ENCODE results near the gene KLF5.

Gene KLF5

DNA sequence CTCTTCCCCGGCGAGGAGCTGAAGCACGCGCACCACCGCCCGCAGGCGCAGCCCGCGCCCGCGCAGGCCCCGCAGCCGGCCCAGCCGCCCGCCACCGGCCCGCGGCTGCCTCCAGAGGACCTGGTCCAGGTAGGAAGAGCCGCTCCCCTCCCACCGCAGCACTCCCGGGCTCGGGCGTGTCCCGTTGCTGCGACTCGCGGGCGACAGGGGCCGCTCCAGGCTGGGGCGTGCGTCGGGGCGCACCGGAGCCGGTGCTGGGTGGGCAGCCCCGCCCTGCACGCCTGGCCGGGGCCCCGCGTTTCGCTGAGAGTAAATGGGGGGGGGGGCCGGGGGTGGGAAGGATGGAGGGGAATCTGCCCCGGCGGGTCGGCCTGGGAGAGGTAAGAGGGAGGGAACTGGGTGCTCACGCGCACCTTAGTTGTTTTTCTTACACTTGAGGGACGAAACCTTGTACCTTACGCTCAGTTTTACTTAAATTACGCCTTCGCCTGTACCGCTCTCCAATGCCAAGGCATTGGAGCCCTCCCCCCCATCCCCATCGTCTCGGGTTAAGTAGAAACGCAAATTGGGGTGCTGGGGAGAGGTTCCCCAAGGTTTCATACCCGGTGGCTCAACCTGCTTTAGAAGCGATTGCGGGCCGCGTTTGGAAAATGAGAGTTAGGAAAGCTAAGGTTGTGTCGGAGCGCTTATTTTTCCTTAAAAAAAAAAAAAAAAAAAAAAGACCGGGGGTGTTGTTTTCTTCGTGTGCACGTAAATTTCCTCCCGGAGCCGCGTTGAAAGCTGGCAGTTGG, 850 bp downstream of the KLF5 start:
- no peak for DNase-seq (ENCODE audit: low read depth)

DNA sequence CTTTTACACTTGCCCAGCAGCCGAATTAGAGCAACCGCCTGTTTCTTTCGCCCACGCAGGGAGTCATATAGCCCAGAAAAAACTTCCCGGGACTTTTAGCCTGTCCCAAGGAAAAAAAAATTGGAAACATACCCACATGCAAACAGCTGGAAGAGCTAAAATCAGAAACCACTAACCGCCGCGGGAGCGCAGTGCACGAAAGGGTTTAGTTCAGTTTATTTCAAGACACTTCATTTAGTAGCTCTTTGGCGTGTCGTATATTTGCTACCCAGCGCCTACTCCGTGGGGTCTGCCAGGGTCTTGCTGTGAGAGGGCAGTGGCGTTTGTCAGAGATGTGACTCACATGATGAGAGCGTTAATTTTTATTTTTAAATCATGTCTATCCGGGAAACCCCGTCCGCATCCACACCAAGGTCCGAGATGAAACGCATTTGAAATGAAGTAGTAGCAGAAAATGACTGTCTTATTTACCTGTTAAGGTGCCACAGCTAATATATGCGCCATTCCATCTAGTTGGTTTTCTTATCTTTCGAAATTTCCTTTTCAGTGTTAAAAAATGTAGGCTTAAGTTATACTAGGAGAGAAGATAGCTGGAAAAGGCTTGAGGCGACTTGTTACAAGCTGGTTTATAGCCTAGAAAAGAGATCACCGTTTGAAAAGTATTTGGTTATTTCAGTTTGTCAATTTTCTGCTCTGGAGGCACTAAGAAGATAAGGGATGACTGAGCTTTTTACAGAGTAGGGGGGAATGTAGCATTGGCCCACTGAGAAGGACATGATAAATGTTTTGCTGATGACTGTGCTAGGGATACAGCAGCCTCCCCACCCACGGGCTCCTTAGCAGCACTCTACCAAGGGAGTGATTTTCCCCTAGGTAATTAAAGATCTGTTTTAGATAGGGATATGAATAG, 1.7 kb downstream of the KLF5 start:
- no peak for DNase-seq (ENCODE audit: low read depth)

DNA sequence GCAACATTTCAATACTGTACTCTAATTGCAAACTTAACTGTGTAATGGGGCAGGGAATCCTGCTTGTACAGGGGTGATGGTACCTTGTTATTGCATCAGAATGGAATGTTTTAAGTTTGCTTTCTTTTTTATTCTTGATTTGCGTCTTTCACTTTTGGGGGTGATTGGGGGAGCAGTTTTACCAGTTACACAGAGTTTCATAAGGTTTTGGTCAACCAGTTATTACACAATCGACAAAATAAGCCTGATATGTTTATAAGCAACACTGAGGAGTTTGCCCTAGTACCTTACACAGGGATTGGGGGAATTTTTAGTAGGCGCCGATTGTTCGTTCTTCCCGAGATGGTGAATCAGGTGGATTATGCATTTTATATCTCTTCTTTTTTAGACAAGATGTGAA, 2.7 kb downstream of the KLF5 start:
- DNase-seq (ENCODE audit: low read depth): no peak

DNA sequence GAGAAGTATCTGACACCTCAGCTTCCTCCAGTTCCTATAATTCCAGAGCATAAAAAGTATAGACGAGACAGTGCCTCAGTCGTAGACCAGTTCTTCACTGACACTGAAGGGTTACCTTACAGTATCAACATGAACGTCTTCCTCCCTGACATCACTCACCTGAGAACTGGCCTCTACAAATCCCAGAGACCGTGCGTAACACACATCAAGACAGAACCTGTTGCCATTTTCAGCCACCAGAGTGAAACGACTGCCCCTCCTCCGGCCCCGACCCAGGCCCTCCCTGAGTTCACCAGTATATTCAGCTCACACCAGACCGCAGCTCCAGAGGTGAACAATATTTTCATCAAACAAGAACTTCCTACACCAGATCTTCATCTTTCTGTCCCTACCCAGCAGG, 3.1 kb downstream of the KLF5 start:
- DNase-seq (ENCODE audit: low read depth): no peak

DNA sequence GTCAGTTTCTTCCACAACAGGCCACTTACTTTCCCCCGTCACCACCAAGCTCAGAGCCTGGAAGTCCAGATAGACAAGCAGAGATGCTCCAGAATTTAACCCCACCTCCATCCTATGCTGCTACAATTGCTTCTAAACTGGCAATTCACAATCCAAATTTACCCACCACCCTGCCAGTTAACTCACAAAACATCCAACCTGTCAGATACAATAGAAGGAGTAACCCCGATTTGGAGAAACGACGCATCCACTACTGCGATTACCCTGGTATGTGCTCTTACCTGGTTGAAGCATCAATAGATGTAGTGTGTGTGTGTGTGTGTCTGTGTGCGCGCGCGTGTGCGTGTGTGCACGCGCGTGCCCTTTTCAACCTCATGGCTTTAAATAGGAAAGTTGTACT, 3.7 kb downstream of the KLF5 start:
- no peak for DNase-seq (ENCODE audit: low read depth)

DNA sequence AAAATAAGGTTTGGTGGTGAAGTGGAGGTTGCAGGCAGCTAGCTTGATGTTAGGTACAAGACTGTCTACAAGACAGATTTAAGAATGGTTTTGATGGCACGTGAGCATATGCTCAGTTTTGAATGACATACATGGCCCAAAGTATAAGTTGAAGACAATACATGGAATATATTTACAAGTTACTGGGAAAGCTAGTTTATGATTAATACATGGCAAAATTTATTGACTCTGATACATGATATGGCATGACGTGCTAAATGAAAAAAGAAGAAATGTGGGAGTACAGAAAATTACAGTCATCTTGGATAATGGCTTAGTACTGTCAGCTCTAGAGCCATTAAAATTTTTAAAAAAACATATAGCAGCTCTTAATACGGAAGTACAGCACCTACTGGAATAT, 4.4 kb downstream of the KLF5 start:
- DNase-seq (ENCODE audit: low read depth): no peak

DNA sequence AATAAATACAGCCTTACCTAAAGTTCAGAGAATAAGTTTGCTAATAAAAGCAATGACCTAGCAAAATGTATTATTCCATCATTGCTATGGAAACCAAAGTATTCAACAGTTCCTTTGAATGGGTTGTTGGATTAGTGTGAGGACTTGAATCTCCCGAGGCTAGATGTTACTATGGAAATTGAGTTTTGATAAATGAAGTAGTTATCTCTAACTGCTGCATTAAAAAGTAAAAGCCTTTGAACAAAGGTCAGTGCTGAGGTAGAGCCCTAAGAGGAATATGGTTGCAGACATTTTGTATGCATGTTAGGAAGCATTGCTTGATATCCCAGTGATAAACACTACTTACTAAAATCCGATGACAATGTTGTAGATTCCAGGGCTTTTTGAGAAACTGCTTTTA, 6.2 kb downstream of the KLF5 start:
- no peak for DNase-seq (ENCODE audit: low read depth)

DNA sequence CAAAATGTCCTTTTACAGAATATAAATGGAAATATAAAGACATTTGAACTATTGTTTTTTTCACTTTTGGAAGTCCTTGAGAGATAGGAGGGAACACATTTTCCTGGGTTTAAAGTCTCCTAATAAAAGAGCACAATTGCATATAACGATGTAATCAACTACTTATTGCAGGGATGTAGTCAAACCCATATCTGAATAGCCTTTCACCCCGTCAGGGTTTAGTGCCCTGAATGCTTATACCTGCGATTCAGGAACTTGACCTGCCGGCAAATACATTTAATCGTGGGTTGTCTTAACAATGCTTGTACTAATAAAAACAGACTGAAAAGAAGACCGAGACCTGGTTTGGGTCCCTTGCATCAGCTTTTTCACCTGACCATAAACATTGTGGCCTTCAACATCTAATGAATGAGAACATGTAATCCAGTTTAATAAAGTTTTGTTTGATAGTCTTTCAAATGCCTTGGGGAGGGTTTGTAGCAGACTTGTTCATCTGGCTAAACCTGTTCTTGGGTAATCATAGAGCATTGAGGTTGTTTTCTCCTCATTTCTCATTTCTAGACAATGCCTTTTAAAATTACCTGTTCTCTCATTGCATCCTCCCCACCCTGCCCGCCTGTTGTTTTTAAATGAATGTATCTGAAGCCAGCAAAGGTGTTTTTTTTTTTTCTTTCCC, 7.0 kb downstream of the KLF5 start:
- DNase-seq (ENCODE audit: low read depth): no peak

DNA sequence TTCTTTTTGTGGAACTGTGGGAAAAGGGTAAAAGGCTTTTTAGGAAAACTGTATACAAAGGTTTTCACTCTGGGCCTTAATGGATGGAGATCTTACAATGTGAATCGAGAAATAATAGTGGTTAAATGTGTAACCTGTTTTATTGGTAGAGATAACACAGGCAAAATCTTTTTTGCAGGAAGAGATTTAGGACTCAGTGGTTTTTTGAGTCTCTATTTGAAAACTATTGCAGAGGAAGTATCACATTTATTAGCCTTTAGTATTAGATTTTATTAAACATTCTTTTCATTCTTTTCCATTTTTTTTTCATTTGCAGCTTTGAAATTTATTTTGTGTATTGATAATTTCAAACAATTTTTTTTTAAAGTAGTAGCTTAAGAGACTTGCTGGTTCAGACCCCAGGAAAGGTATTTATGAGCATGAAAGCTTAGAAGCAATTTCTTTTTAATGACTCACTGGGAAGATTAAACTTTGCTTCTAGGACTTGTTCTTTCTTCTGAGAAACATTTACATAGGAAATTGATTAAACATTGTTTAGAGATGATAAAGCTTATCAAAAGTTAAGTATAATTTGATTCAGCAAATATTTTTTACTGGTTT, 10.5 kb downstream of the KLF5 start:
- no peak for DNase-seq (ENCODE audit: low read depth)

DNA sequence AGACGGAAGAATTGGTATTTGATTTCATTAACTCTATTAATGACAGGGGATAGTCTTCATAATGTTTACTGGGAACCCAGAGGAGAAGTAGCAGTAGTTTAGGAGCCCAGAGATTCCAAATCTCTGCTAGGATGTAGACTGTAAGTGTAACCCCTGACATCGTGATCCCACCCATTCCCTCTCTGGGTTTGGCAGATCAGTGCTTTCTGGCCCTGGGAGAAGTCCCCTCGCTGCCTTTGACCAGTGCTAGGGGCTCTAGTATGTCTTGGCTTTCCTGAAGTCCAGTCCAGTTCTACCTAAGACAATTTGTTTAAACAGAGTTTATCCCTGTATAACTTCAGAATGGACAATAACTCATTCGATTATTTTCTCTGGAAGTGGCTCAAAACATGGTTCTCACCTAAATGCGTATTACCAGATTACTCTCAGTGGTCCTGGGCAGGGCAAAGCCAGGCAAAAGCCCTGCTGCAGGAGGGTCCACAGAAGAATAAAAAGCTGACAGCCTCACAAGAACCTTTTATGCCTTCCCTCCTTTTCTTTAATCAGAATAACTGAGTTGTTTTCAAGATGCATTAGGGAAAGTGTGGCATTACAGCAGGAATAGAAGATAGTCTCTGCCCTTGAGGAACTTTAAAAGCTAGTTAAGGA, 11.8 kb downstream of the KLF5 start:
- DNase-seq (ENCODE audit: low read depth): no peak

DNA sequence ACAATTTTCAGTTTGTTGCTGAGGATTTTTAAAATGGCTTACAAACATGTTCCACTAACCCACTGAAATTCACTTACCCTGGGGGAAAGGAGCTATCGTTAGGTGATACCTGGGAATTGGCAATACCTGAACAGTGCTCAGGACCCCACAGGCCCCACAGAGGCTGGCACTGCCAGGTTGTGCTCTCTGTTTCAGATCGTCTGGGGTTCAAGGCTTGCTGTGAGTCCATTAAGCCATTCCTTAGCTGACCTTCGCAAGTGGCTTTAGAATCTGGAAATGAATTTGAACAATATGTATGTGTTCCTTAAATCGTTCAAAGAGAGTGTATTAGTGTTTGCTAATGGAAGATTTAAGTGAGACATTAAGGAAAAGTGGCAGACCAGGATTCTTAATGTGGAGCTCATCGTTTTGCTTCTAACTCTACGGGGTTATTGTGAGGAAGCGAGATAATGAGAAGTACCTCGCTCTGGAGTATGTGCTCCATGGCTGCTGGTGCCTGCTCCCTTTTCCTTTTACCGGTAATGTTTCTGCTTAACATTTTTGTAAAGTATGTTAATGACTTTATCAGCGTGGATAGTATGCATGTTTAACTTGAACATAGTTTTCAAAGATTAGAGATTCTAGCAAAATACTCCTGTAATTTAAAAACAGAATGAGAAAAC, 13.6 kb downstream of the KLF5 start:
- DNase-seq (ENCODE audit: low read depth): no peak

DNA sequence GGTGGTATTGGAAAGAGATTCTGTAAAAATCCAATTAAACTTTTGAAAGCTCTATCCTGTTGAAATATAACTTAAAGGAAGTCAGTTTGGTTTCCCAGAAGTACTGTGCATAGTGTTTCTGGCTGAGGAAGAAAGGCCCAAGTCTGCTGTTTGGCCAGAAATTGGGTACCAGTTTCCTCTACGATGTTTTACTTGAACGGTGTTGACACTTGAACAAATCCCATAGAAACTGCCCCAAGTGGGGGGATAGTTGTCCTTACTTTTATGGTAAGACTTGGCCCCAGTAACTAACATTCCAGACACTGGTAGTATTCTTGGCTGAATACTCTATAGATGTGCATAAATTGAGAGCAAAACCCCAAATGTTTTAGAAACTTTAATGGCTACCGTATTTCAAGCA, 14.2 kb downstream of the KLF5 start:
- no peak for DNase-seq (ENCODE audit: low read depth)

DNA sequence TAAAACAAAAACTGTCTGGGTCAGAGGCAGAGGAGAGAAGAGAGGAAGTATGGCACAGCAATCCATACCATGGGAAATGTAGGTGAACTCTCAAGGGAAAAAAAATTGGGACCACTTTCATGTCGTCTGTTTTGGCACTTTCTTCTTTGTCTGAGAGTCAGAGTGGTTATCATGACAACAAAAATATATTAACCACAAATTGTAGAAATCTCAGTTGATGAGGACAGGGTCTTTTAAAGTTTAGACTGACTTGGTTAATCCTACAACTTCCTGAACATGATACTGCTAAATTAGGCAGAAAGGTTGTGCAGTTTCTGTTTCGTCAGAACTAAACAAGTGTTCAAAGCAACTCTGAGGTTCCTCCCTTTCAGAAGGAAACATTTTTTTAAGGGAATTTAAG, 15.2 kb downstream of the KLF5 start:
- no peak for DNase-seq (ENCODE audit: low read depth)

DNA sequence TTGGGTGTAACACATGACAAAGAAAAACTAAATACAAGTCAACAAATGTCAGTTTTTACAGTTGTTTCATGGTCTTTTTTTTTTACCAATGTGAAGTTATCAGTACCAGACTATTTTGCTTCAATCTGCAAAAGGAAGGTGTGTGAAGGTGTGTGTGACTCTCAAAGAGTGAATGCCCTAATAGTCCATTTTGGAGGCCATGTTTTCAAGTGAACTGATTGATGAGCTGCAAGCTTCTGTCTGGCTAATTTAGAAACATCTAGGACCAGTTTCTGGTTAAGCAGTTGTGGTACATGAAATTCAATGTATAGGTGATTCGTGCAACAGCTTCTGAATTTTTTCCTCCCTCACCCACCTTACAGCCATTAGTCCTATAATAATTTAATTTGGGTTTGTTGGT, 16.1 kb downstream of the KLF5 start:
- no peak for DNase-seq (ENCODE audit: low read depth)

DNA sequence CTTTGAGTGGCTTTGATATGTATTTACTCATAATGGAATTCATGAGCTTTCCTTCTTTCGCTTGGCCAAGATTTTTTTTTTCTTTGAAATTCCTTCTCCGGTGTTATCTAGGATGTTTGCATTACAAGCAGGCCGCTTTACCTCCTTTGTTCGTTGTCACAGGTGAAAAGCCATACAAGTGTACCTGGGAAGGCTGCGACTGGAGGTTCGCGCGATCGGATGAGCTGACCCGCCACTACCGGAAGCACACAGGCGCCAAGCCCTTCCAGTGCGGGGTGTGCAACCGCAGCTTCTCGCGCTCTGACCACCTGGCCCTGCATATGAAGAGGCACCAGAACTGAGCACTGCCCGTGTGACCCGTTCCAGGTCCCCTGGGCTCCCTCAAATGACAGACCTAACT, 16.7 kb downstream of the KLF5 start:
- DNase-seq (ENCODE audit: low read depth): no peak

DNA sequence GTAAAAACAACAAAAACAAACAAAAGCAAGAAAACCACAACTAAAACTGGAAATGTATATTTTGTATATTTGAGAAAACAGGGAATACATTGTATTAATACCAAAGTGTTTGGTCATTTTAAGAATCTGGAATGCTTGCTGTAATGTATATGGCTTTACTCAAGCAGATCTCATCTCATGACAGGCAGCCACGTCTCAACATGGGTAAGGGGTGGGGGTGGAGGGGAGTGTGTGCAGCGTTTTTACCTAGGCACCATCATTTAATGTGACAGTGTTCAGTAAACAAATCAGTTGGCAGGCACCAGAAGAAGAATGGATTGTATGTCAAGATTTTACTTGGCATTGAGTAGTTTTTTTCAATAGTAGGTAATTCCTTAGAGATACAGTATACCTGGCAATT, 17.1 kb downstream of the KLF5 start:
- DNase-seq (ENCODE audit: low read depth): no peak

DNA sequence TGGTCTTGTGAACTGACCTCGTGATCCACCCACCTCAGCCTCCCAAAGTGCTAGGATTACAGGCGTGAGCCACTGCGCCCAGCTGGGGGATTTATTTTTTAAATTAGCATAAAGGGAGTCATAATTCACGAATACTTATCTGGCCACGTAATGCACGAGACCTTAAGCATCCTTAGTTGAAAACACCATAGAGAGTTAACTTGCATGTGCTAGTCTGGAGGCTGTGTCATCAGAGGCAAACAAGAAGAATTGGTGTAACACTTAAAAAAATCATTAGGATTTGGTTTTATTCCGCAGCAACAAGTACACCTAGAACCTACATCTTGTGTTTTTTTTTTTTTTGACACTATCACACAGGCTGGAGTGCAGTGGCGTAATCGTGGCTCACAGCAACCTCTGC, 19.1 kb downstream of the KLF5 start:
- no peak for DNase-seq (ENCODE audit: low read depth)

DNA sequence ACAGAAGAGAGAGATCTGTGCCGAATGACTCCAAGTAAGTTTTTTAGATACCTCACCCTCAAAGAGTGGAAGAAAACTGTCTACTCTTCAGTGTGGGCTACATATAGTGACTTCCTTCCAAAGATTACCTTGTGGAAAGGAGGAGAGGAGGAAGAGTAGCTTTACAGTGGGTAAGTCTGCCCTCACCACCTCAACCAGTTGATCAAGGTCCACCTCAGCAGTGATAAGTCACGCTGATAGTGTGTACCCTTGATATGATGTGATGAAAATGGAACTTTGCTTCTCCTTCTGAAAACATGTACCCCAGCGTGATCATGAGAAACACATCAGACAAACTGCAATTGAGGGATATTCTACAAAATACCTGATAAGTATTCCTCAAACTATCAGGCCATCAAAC, 20.6 kb downstream of the KLF5 start:
- DNase-seq (ENCODE audit: low read depth): no peak

DNA sequence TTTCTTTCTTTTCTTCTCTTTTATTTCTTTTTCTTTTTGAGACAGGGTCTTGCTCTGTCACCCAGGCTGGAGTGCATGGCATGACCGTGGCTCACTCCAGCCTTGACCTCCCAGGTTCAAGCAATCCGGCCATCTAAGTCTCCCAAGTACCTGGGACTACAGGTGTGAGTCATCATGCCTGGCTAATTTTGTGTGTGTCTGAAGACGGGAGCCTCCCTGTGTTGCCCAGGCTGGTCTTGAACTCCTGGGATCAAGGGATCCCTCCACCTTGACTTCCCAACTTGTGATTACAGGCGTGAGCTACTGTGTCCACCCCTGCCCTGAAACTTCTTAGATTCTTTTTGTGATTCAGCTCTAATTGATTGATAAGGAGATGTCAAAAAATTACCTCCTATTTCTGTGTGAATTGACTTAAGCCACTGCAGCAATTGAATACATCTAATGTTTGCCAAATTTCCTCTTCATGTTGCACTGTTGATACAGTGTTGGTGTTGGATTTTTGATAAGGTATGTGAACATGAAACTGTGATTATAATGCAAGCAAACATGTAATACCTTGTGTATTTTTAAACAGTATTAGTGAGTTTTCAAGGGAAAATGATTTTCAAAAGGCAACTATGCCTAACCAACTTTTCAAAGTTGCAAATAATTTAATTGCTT, 22.6 kb downstream of the KLF5 start:
- no peak for DNase-seq (ENCODE audit: low read depth)

DNA sequence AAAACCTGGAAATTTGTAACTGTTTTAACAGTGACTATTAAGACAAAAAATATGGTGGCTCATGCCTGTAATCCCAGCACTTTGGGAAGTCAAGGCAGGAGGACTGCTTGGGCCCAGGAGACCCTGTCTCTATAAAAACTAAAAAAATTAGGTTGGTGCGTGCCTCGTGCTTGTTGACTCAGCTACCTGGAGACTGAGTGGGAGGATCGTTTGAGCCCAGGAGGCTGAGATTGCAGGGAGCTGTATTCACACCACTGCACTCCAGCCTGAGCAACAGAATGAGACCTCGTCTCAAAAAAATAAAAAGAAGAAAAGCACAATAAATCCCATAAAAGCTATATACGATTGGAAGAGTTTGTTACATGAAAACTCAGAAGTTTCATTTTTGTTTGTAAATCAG, 23.7 kb downstream of the KLF5 start:
- no peak for DNase-seq (ENCODE audit: low read depth)

DNA sequence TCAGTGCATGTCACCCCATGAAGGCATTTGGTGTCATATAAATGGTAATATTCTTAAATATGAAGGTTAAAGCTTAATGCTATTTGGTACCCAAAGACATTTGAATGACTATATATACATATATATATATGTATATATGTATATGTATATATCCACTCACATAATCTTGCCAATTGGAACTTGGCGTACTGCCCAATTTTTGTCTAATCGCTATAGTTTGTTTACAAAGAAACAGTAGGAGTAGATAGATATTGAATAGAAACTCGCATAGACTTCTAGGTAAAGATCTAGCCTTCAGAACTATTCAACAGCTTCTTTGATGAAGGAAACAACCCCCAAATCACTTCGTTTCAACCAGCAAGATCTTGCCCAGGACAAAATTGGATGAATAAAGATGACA, 24.1 kb downstream of the KLF5 start:
- no peak for DNase-seq (ENCODE audit: low read depth)
